Measurements from ENCODE around the gene PEAR1.
A peak's percentile ranks its signal among the peaks of the same experiment; 100 is the strongest.

DNA sequence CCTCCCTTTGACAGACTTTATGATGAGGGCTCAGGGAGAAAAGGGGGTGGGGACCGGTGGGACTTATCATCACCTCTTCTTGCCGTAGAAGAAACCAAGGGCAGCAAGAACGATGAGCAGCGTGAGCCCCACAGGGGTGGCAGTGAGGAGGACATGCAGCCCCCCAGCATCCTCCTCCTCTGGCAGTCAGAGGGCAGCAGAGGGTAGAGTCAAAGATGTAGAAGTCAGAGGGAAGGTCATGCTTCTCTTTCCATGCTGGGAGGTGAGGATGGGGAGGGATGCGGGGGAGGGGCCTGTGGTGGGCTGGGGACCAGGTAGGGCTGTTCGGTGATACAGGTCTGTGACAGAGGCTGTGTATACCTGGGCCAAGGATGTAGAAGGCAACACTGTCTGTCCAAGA lies 49.4 kb upstream of the PEAR1 start:
- TF ChIP-seq CHD1 (IDR thresholded peaks at IDR 0.05; ENCODE audit: low read depth, low read length) (no peak), POLR2AphosphoS5 (IDR thresholded peaks at IDR 0.05; ENCODE audit: low read depth, low read length) (no peak), RFX5 (IDR thresholded peaks at IDR 0.05; ENCODE audit: borderline replicate concordance, low read depth, low read length) (no peak), SAP30 (IDR thresholded peaks at IDR 0.05; ENCODE audit: insufficient read depth, insufficient replicate concordance, low read length) (no peak), POLR2A (IDR thresholded peaks at IDR 0.05; ENCODE audit: control extremely low read depth in 1 of 2, low read depth in 2 of 2, low read length in 2 of 2) (no peak), RNF2 (IDR thresholded peaks at IDR 0.05; ENCODE audit: borderline replicate concordance, low read depth, low read length, missing control alignments, poor library complexity, severe bottlenecking) (no peak), HDAC6 (IDR thresholded peaks at IDR 0.05; ENCODE audit: low read depth, low read length) (no peak), FOSL1 (IDR thresholded peaks at IDR 0.05; ENCODE audit: insufficient read depth, low read depth, low read length) (no peak), EP300 (IDR thresholded peaks at IDR 0.05; ENCODE audit: borderline replicate concordance in 1 of 2, low read depth in 2 of 2, low read length in 2 of 2) (no peak), SP1 (IDR thresholded peaks at IDR 0.05; ENCODE audit: low read depth, low read length) (no peak)
- TF ChIP-seq, protein P1, sequence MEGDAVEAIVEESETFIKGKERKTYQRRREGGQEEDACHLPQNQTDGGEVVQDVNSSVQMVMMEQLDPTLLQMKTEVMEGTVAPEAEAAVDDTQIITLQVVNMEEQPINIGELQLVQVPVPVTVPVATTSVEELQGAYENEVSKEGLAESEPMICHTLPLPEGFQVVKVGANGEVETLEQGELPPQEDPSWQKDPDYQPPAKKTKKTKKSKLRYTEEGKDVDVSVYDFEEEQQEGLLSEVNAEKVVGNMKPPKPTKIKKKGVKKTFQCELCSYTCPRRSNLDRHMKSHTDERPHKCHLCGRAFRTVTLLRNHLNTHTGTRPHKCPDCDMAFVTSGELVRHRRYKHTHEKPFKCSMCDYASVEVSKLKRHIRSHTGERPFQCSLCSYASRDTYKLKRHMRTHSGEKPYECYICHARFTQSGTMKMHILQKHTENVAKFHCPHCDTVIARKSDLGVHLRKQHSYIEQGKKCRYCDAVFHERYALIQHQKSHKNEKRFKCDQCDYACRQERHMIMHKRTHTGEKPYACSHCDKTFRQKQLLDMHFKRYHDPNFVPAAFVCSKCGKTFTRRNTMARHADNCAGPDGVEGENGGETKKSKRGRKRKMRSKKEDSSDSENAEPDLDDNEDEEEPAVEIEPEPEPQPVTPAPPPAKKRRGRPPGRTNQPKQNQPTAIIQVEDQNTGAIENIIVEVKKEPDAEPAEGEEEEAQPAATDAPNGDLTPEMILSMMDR (IDR thresholded peaks at IDR 0.05; ENCODE audit: control extremely low read depth in 1 of 3, insufficient read depth in 1 of 3, low read depth in 1 of 3, low read length in 3 of 3) = peak; percentile 50 to 55 (median 55)
